Mammary epithelial cell (primary cell): ENCODE measurements around the gene CDON.

Experiments used
- CTCF ChIP-seq, 2 donors: IDR thresholded peaks in 1 of 2; conservative IDR thresholded peaks in 1 of 2; 2 replicates each; pipeline ENCODE4 v1.5.1; 2011 to 2012; ENCODE audit warnings: inconsistent platforms in 2 of 2, low read length in 2 of 2, mild to moderate bottlenecking in 2 of 2, control low read depth in 1 of 2, low read depth in 1 of 2; ENCODE audit not compliant: insufficient read depth in 1 of 2; ENCODE audit errors: extremely low read depth in 1 of 2
- EZH2 ChIP-seq: IDR thresholded peaks from 2 replicates; pipeline ENCODE4 v1.6.1; 2012; ENCODE audit warnings: low read length, inconsistent platforms, borderline replicate concordance

DNA sequence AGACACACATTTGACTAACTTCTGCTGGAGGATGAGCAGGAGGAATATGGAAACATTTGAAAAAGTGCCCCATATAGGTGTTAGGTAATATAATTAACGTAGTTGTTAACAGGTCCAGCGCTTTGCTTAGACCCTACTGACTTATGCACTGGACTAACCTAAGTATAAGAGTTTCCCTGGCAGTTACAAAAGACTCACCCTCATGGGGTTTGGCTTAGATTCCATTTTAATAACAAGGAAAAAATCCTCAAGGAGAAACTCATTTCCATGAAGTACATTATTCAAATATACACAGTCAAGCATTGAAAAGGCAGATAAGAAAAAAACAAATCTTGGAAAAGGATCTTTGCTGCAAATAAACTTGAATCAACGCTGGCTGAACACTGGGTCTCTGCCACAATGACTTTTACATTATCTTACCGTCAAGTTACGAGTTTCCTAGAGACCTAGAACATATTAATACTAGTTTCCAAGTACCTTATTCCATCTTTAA, 27.7 kb downstream of the CDON start:
- TF ChIP-seq CTCF (conservative IDR thresholded peaks at IDR 0.05 in 1 of 2, IDR thresholded peaks at IDR 0.05 in 1 of 2; ENCODE audit: extremely low read depth in 1 of 2, insufficient read depth in 1 of 2, low read depth in 1 of 2, low read length in 2 of 2) (no peak), EZH2 (no peak)
